Dedifferentiated amniotic fluid mesenchymal stem cell (primary cell): Measurements from ENCODE around the gene TMEM132C.

Source experiments
- DNase-seq: peaks from one replicate; pipeline ENCODE4 v3.0.0-alpha.2; 2016; ENCODE audit errors: extremely low spot score

TMEM132C gene

DNA sequence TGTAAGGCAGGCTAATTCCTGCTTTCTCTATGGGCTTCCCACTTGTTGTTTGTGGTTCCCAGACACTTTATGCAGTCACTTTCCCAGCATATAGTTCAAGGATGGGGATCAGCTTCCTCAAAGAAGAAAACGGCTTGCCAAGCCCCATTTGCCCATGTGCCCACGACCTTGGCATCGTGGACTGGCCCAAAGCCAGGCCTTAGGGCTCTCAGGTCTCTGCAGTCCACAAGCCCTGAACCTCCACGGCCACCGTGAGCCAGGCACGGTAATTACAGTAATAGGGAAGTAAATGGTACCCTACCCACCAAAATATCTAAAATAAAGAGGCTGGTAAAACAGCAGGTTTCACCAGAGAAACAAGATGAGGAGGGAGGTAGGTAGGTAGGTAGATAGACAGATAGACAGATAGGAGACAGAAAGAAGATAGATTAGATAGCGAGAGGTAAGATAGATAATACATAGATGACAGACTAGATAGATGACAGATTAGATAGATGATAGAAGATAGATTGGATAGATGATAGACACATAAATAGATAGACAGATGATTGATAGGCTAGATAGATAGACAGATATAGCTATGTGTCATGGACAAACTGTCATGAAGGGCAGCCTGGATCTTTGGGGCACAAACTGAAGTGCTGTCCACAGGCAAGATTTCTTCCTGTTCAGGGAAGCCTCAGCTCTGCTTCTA, 393.7 kb downstream of the TMEM132C start:
- DNase-seq = no peak

DNA sequence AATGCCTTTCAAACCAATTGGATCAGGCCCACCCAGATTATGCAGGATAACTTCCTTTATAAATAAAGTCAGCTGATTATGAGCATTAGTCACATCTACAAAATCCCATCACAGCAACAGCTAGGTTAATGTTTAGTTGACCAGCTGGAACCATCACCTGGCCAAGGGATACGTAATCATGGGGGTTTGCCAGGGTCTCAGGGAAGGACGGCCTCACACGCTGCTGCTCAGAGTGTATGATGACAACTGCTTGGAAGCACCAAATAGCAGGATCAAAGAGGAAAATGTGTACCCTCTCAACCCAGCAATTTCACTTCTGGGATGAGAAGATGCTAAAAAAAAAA, 394.2 kb downstream of the TMEM132C start:
- no peak for DNase-seq

DNA sequence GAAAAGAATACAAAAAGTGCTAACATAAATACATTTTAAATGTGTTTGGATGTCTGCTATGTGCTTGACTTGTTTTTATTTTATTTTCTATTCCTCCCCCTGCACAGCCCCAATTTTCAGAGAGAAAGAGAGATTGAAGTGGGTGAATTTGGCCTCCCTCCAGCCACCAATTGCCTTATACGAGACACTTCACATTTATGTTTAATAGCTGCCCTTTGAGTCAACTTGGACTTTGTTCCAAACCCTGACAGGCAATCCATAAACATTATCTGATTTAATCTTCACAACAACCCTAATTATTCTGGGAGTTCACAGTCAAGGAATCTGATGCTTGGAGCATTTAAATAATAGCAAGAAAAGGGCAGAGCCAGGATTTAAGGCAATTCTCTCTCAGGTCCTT, 395.1 kb downstream of the TMEM132C start:
- no peak for DNase-seq

DNA sequence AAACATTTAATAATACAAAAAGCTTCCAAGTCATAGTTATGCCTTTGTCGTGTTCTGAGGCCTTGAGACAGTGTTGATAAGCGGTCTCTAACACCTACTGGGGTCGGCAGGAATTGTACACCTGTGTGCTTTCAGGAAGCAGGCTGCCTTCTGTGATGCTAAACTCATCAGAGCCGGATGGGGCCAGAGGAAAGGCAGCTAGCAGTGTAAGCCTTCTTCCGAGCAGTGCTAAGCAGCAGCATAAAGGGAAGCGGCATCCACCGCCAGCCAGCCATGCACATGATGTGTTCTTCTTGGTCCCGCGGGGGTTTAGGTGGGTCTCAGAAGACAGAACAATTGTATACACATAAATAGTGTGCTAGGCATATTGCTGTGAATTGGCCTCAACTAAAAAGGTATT, 397.5 kb downstream of the TMEM132C start:
- DNase-seq = no peak

DNA sequence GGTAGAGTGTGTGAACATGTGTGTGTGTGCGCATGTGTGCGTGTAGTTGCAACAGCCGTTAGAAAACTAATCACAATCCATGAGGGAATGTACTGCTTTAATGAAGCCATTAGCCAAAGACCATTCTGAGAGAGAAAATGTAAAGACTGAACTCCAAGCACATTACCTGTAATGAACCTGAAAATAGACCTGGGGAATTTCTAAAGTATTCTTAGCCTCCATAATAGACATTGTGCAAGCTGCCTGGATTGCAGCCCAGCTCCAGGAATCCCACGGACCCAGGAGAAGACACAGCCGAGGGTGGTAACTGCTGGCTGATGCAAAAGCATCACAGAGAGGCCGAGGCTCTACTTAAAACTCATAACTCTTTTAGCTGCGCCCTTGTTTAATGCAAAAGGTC, 400.2 kb downstream of the TMEM132C start:
- no peak for DNase-seq

DNA sequence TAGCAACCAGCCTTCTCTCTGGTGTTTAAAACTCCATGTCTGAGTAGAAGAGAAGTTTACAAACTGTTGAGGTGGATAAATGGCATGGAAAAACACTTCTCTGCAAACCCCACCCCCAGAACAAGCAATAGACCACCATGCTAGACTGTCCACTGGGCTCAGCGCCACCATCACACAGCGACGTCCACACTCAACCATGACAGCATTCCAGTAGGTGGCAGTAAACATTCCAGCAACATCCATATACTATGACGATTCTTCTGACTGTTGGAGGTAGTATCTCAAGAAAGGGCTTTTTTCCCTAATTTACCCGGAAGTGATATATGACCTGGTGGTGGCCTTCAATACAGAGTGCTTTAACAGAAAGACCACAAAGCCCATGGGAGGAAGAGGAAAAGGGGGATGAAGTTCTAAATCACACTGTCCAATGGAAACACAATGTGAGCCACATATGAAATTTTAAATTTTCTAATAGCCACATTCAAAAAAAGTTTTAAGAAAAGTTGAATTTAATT, 404.6 kb downstream of the TMEM132C start:
- DNase-seq = no peak

DNA sequence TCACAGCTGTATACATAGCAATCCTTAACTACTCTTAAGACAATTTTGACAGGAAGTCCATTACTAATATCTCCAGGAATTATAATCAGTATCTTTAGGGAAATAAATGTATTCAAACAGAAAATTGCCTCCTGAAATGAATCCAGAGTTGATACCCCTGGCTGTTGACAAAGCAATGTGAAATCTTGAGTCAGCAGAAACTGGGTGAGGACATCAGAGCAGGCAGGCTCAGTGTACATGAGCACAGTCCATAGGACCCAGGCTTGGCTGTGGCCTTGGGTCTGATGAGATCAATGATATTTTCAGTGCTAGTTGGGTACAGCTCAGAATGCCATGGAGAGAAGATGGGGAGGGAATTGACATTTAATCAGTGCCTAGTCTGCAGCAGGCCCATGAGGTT, 405.5 kb downstream of the TMEM132C start:
- no peak for DNase-seq

DNA sequence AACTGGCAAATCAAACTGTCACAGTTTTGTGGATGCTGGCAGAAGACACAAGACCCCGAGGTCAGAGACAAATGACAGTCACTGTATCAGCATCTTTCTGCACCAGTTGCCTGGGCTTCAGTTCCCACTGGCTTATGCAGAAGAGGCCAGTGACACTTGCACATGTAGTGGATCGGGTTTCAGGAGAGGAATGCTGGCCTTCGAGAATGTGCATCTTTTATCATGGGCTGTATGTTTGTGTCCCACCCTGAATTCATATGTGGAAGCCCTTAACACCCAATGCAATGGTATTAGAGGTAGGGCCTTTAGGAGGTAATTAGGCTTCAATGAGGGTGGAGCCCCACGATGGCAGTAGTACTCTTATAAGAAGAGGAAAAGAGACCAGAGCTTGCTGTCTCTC, 405.9 kb downstream of the TMEM132C start:
- no peak for DNase-seq

DNA sequence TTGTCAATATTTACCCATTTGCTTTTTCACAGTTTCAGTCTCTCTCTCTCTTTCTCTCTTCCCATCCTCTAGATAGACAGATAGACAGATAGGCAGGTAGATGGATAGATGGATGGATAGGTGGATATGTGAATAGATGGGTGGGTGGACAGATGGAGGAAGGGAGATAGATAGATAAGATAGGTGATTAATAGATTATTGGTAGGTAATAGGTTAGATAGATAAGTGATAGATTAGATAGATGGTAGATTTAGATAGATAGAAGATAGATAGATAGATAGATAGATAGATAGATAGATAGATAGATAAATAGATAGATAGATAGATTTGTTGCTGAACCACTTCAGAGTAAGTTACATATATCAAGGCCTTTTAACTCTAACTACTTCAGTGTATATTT, 408.6 kb downstream of the TMEM132C start:
- no peak for DNase-seq

DNA sequence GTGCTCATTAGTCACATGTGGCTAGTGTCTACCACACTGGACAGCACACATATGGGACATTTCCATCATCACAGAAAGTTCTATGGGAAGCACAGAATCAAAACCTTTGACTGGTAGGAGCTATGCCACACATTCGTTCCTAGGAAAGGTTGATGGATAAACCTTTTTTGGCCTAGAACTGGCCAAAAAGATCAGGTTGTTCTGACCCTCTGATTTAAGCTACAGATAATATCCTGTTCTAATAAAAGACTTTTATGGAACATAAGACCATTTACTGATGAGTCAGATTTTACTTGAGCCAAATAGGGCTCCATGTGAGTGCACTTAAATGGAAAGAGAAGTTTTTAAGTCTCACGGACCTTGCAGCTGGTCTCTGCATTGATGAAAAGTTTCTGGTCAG, 413.6 kb downstream of the TMEM132C start:
- DNase-seq = no peak

DNA sequence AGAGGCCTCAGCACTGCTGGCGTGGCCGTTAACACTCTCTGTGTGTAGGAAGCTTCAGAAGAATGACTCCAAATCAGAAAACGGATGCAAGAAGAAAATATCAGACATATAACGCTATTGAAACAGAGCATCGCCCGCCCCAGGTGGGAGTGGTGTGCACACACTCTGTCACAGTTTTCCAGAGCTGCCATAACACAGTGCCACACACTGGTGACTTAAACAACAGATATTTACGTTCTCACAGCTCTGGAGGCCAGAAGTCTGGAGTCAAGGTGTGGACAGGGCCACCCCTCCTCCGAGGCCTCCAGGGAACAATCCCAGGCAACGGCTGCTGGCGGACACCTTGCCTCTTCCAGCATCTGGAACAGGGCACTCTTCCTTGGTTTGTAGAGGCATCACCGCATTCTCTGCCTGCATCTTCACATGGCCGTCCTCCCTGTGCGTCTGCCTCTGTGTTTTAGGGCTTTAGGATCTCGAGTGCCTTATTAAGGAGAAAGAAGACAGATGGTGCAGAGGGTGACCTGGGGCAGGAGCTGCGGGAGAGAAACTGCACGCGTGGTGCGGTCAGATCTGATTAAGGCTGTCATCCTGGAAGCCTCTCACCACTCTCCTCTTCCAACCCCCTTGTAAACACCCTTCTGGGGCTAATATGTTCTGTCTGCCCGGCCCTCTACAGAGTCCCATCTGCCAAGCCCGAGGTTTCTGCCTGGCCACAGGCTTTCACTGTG, 415.7 kb downstream of the TMEM132C start:
- DNase-seq = no peak

DNA sequence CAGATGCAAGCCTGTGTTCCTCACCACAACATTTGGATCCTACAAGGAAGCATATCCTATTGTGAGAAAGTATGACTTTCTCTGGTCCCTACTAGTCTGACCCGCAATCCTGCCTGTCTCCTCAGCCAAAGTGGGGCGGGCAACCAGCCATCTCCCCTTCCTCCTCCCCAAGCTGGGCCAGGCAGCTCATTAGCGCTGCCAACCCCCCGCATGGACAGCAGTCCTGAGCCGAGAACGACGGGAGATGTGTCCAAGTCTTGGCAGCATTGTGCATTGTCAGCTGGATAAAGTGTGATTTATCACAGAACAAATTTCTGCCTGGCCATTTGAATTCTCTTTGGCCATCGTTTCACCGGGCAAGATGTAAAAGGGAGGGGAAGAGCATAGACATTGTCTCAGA, 417.4 kb downstream of the TMEM132C start:
- DNase-seq = no peak

DNA sequence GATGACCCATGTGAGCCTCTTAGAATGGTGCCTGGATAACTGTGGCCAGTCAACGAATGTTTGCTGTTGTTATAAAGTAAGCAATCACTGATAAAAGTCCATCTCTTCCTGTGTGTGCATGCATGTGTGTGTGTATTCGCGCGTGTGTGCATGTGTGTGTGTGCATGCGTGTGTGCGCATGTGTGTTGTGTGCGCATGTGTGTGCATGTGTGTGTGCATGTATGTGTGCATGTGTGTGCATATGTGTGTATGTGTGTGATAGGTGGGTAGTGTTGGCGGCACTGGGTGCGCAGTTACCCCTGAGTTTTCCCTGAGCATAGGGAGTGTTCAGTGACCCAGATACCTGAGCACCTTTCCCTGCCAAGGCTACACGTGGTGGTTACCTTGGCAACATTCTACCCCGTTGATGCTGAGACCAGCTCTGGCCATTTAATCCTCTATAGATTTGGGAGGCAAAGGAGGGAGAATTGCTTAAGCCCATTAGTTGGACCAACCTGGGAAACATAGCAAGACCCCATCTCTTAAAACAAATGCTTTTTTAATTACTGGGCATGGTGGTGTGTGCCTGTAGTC, 419.0 kb downstream of the TMEM132C start:
- no peak for DNase-seq

DNA sequence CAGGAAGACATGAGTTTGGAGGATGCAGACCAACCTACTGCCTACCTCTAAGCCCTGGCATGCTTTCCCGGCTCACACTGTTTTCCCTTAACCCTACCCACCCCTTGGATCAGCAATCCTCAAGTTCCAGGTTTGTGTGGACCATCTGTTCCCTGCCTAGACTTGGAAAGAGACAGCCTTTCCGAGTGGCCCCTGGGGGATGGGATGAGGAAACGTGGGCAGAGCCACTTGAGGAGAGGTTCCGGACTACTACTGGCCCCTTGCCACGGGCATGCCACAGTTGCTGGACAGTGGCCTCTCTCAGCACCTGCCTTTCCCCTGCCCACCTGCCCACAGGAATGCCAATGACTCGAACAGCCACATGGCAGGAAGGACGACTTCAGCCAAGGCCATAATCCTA, 420.9 kb downstream of the TMEM132C start:
- no peak for DNase-seq

DNA sequence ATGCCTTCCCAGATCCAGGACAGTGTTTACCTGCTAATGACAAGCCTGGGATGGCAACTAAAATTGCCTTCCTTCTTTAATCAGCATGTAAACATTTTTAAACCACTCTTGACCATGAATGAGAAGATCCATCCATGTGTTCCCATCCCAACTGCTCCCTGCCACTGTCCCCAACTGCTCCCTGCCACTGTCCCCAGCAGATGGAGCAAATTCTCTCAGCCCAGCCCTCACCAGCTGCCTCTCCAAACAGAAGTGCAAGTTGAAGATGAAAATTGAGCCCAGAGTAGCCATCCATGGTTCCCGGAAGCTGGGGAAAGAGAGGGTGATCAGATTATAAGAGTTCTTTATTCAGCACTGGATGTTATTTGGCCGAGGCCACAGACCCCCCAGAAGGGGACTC, 423.7 kb downstream of the TMEM132C start:
- no peak for DNase-seq

DNA sequence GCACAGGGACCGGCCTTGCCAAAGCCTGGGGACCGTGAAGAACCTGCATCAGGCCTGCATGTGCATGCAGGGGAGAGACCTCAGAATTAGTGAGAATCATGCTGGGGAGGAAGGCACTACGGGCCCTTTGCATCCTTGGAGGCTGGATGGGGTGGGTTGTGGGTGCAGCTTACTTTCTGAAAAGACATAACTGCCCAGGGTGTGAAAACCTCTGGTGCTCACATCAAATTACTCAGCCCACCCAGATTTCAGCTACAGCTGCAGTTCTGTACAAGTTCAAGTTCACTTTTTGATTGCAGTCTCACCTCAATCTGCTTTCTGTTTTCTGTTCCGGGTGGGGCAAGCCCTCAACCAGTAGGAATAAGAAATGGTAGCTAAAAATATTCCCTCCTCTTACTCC, 426.1 kb downstream of the TMEM132C start:
- no peak for DNase-seq

DNA sequence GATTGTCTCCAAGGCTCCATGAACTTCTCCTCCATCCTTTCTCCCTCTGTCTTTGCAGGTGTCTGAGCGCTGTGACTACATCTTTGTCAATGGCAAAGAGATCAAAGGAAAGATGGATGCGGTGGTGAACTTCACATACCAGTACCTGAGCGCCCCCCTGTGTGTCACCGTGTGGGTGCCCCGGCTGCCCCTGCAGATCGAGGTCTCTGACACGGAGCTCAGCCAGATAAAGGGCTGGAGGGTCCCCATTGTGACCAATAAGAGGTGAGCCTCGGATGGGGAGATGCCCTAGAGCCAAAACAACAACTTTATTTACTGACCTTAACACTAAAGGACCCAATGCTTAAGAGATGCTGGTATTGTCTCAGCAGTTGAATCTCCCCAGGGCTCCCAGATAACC, 426.8 kb downstream of the TMEM132C start:
- DNase-seq = no peak

DNA sequence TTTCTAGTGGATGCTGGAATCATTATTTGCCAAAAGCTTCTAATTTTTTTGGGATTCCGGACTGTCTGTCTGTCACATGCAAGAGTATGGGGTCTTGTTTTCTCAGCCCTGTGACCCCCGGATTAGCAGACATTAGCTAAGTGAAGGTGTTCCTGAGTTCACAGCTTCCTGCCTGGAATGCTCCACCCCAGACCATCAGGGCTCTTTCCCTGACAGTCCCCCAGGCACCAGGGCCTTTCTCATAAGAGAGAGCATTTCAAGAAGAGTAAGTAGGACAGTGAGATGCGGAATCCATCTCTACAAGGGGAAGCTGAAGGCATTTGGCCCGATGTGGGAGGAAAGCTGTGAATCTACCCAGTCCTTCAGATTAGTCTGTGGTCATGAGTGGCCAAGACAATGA, 427.5 kb downstream of the TMEM132C start:
- DNase-seq = no peak

DNA sequence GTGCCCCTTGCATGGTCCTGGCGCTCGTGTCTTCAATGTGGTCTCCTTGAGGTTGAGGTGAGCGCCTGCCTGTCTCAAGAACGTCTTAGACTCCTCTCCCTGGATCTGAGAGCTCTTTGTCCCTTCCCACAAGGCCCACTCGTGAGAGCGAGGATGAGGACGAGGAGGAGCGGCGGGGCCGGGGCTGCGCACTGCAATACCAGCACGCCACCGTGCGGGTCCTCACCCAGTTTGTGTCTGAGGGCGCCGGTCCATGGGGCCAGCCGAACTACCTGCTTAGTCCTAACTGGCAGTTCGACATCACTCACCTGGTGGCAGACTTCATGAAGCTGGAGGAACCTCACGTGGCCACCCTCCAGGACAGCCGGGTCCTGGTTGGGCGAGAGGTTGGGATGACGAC, 428.7 kb downstream of the TMEM132C start:
- DNase-seq = no peak

DNA sequence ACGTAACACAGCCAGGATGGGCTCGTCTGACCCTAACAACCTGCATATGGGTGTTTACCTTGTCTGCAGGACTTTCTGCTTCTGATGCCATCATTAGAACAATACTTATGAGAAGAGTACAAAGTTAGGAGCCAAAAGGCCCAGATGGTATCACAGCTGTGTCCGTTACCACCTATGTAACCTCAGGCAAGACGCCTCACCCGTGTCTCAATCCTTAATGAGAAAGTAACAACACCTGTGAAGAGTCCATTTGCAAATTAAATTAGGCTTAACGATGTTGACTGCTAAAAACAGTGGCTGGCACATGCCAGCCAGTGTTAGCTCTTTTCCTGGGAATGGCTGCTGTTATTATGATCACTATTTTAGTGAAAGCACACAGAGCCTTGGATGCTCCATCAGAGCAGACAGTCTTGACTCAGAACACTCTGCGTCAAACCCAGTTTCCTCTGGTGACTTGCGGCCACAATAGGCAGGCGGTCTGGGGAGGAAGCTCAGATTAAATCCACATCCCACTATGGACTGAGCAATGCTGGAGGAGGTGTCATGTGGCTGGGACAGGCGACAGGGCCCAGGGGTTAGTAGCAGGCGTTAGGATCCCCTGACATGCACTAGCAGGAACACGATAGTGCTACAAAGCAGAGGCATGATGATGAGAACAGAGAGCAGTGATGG, 431.5 kb downstream of the TMEM132C start:
- DNase-seq = no peak

DNA sequence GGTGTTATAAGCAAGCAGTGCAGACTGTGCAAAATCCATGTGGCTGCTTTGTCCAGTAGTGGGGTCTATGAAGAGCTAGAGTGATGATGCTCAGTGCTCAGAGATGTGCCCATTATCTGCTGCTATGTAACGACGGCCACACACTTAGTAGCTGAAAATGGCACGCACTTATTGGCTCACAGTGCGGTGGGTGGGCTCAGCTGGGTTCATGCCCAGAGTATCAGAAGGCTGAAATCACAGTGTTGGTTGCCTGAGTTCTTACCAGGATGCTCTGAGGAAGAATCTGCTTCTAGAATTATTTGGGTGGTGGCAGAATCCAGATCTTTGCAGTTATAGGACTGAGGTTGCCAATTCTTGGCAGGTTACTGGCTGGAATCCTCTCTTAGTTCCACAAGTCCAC, 432.1 kb downstream of the TMEM132C start:
- DNase-seq = no peak

DNA sequence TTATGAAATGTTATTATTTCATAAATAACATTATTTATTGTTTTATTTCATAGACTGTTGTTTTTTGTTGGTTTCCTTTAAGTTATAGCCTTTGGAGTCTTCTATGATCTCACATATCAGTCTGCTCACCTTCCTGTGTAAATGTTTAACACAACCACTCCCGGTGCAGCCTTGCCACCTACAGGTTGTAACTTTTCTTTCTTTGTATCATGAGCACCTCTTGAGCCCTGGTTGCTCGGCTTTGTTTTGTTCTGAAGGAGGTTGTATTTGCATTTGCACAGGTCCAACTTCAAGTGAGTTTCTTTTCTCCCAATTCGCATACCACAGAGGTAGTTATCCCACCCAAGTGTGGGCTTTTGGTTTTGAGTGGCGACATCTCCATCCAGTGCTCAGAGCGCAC, 435.4 kb downstream of the TMEM132C start:
- no peak for DNase-seq

DNA sequence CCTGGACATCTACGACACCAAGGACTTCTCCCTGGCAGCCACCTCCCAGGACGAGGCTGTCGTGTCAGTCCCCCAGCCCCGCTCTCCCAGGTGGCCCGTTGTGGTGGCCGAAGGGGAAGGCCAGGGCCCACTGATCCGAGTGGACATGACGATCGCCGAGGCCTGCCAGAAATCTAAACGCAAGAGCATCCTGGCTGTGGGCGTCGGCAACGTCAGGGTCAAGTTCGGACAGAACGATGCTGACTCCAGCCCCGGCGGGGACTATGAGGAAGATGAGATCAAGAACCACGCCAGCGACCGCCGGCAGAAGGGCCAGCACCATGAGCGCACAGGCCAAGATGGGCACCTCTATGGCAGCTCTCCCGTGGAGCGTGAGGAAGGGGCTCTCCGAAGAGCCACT, 438.2 kb downstream of the TMEM132C start:
- no peak for DNase-seq
